Middle frontal gyrus (tissue), 1 donor: ENCODE measurements around the gene MTUS2.

Source experiments
- DNase-seq: peaks from one replicate; pipeline ENCODE4 v3.0.0-alpha.2; 2015; ENCODE audit warnings: low spot score; ENCODE audit errors: extremely low spot score

Gene MTUS2

GRCh38 chr13:28820099-28821051 lies at the start of gene MTUS2:
Gene MTUS2, plus strand, starts transcription at chr13:28820339.
- peak; percentile 11 for DNase-seq

DNA sequence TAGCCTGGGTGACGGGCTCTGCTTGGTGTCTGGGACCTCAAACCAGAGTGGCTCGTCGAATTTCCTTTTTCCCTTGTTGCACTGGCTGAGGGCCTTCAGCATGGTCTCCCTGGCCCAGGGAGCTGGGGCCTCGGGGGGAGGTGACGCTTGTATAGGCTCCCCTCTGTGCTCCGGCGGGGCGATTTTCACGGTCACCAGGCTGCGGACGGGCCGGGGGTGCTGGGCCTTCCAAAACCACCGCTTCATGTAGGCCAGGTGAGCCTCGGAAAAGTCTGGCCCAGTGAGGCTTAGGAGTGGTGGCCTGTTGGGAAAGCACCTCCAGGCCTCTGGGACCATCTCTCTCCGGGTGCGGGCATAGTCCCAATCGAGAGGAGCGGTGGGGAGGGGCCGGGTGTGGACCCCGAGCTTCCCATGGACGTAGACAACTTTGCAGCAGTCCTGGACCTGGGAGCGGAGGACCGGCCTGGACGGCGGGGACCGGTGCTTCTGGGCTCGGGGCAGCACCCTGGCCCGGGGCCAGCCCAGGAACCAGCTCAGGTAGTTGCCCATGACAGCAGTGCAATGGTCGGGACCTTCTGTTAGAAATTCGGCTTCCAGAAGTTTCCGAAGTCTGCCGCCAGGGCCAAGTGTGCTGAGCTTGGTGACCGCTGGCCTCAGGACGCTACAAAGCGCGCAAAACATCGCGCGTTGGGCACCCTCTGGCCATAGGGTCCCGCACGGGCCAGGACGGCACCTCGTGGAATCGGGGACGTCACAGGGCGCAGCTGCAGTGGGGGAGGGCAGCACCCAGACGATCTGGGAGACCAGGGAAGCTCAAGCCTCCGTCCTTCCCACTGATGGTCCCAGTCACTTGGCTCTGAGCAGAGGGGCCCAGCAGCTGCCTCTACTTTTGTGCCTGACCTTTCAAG lies 41.6 kb upstream of the MTUS2 start:
- no peak for DNase-seq

DNA sequence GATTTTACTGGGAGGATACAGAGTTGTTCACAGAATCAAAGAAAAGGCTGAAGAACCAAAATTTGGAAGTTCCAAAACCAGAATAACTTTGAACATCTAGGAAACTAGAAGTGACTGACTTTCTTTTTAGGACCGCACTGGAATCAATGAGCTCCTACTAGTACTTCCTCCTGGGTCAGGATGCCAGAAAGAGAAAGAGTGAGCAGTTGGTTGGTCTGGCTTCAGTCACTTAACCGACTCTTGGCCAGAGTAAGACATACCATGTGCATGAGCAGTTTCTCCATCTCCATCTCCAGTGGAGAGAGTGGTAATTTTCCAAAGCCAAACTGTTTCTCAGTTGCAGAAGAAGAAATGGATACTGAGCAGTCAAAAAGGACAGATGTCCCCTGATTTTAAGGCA lies 27.1 kb upstream of the MTUS2 start:
- no peak for DNase-seq

GRCh38 chr13:28794396-28794795 lies 25.7 kb upstream of the MTUS2 start:
- no peak for DNase-seq

- DNase-seq = no peak
Observed at GRCh38 chr13:28796938-28797257, 23.2 kb upstream of the MTUS2 start.

- no peak for DNase-seq
Observed at GRCh38 chr13:28805193-28805819, 14.8 kb upstream of the MTUS2 start.

DNA sequence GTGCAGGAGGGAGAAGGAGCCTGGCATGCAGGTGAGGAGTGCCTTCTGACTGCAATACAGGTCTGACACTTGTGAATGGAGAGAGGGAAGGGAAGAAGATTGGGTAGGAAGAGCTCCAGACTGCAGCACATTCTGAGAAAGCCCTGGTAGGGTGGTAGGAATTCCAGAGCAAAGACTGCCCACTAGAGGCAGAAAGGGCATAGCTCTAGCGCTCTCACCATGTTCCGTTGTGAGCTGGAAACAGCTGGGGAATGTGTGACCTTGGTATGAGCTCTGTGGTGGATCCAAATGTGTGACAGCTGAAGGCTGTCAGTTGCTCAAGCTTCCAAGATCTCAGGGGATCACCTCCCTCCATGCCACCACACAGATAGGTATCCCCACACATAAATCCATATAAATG lies 2.9 kb upstream of the MTUS2 start:
- DNase-seq = no peak

DNA sequence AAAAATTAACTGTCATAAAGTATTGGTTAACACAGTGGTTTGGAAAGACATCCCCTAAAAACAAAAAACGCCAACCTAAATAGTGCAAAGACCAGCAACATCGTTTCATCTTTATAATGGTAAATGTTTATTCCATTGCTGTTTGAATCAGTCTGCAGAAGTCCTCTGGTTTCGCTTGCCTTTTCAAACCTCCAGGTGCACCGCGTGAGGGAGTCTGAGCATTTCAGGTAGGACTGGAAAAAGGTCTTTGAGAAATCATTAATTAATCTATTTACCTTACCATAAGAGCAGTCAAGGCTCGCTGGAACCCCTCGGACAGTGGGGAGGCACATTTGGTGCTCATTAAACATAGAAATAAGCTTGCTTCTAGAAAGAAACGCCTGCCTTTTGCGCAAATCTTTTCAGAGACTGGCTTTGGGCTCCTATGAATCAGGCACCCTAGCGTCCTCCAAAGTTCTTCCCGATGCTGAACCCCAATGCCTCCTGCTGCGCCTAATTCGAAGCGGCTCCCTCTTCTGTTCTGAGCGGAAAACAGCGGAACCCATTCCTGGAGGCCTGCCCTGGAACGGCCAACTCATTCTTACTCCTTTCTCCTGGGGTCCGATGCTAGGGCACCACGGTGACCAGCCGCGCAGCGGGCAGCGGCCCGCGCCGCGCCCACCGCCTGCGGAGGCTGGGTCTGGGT lies 951 bp upstream of the MTUS2 start:
- no peak for DNase-seq

- DNase-seq = peak; percentile 24
Observed at GRCh38 chr13:28819735-28820098, 422 bp upstream of the MTUS2 start.

GRCh38 chr13:28822151-28822550 lies 2.0 kb downstream of the MTUS2 start:
- DNase-seq = peak; percentile 25

GRCh38 chr13:28822801-28823200 lies 2.7 kb downstream of the MTUS2 start:
- DNase-seq = no peak

- DNase-seq = no peak
Observed at GRCh38 chr13:28825379-28825778, 5.2 kb downstream of the MTUS2 start.

DNA sequence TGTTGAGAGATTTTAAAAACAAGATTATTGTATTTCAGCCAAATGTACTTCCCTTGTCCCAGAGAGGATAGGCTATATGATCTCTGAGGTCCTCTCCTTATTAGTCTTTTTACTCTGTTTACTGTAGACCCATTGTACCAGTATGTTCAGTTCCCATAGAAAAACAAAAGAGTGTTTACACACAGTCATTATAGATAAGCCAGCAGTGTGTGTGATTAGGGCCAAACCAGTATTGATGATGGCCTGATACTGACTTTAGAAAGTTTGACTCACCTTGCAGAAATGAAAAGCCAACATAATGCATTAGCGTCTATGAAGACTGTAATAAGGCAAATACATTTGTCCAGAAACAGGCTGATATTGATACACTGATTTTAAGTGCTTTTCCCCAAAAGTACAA lies 6.2 kb downstream of the MTUS2 start:
- DNase-seq = no peak

DNA sequence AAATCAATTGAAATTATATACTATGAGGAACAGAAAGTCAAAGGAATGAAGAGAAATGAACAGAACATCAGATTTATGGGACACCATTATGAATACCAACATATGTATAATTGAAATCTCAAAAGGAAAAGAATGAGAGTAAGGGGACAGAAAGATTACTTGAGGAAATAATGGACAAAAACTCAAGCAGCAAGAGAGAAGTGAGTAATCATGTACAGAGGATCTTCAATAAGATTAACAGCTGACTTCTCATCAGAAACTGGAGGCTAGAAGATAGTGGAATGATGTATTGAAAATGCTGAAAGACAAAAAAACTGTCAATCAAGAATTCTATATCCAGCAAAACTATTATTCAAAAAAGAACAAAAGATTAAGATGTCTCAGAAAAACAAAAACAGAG lies 10.4 kb downstream of the MTUS2 start:
- DNase-seq = no peak

- no peak for DNase-seq
Observed at GRCh38 chr13:28831117-28831516, 11.0 kb downstream of the MTUS2 start.

DNA sequence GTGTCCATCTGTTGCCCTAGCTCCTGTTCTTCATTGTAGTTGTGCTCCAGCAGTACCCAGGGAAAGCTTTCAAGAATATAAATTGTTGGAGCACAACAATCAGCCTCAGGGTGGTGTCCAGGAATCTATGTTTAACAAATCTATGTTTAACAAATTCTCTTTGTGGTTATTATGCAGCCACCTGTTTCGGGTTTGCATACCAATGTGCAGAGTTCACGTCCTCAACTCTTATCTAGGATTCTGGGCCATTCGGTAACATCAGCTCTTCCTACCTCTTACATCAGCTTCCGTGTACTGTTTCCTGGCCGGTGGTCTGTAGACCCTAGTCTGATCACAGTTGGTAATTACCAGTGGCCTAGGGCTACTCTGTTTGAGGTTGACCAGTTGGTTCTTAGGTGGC lies 17.0 kb downstream of the MTUS2 start:
- DNase-seq = no peak

DNA sequence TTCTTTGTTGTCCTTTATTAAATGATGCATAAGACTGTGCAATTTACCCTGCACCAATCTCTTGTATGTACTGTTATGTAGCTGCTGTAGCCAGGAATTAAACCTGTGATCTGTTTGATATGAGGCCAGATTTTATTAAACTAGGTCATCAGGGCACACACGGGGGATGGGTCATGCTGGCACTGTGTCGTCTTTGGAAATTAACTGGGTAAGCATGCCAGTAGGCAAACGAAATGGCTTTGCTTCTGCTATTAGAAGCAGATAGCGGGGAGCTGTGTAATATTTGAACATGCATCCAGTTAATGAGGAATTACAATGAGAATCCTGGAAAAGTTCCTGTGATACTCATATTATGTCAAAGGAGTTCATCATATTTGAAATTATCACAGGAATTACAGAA lies 23.5 kb downstream of the MTUS2 start:
- DNase-seq = no peak

- no peak for DNase-seq
Observed at GRCh38 chr13:28849441-28849840, 29.3 kb downstream of the MTUS2 start.

GRCh38 chr13:28850226-28850625 lies 30.1 kb downstream of the MTUS2 start:
- no peak for DNase-seq

DNA sequence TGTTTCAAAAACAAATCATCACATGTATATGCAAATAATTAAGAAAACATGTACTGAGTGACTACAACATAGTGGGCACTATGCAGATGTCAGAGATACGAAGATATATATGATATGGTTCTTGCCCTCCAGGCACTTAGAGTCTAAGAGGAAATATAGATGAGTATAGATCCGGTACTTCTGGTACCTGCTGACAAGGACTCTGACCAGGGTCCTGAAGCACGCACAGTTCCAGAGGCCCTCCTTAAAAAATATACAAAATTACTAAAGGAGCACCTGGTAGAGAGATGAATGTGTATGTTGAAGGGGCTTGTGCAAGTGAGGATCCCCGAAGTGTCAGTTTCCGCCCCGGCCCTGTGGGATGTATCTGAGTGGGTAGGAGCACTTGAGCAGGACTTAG lies 31.3 kb downstream of the MTUS2 start:
- no peak for DNase-seq

DNA sequence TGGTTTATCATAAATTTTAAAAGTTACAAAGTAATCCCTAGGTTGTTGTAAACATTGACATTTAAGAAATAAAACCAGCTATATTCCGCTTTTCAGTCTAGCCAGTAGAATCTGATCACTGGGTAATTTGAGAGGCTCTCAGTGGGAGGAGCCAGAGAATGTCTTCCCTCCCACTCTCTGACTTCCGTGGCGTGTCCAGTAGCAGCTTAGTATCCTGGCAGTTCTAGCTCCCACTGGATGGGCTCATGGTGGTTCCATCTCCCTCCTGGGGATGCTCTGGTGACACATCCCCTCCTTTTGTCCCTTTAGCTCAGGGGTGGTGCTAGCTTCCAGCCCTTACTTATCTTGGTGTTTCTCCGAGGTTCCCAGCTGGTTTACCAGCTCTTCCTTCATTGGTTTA lies 34.5 kb downstream of the MTUS2 start:
- DNase-seq = no peak
